PFSK-1 (cell line): Measurements from ENCODE around the gene SORT1.

ENCODE experiments used
- POLR2AphosphoS5 ChIP-seq: IDR thresholded peaks from 2 replicates; pipeline ENCODE4 v1.6.1; 2012; ENCODE audit warnings: low read depth, mild to moderate bottlenecking, control low read depth, low read length, moderate library complexity
- REST ChIP-seq, 2 experiments: IDR thresholded peaks; 2 replicates each; pipeline versions ENCODE4 v1.6.1 to v1.8.0; 2011 to 2012; ENCODE audit warnings: low read depth in 2 of 2, low read length in 2 of 2, control low read depth in 1 of 2, inconsistent platforms in 1 of 2, mild to moderate bottlenecking in 1 of 2, moderate library complexity in 1 of 2; ENCODE audit not compliant: insufficient read depth in 1 of 2

- TF ChIP-seq POLR2AphosphoS5 (no peak), REST (IDR thresholded peaks at IDR 0.05; ENCODE audit: insufficient read depth in 1 of 2, low read depth in 2 of 2, low read length in 2 of 2) (no peak)
Observed at GRCh38 chr1:109383087-109383779, 14.5 kb downstream of the SORT1 start.
